ENCODE data around the gene C7. TPM values are rescaled to one million over a fixed set of nuclear protein-coding genes. Genes with fewer than 3 reads are reported as not detected.

C7 gene
- total and polyA plus RNA-seq, 2 of the 8 experiments (the other 6 are each of a cell fraction or from before 2014, with no cell fraction given): 0.08 TPM; not detected in 1

- no peak overlapping the region for H3K27ac ChIP-seq (ENCODE audit: low read depth, low read length)
- 0 out of 7 replicates have a peak, but pooled peaks cover 0 to 3% (median 0%) of the 10 kb centered on the region in 4 experiments for H3K4me1 ChIP-seq (replicated peaks in 1 of 4; ENCODE audit: control insufficient read depth in 3 of 4, insufficient read depth in 4 of 4, low read length in 3 of 4)
- no peaks in the 10 kb centered on the region for H3K27me3 ChIP-seq (replicated peaks in 1 of 4; ENCODE audit: control insufficient read depth in 3 of 4, extremely low read depth in 1 of 4, insufficient read depth in 3 of 4, low read length in 3 of 4)
- no peak overlapping the region for H2BK20ac ChIP-seq (ENCODE audit: low read length)
- H3K14ac ChIP-seq (ENCODE audit: insufficient read length): no peak overlapping the region
- FAIRE-seq (no peak), DNase-seq (ENCODE audit: low read depth in 1 of 2, low spot score in 2 of 2) (no peak)
- no peak overlapping the region for H4K91ac ChIP-seq (replicated peaks; ENCODE audit: insufficient read length, low read length)
- no peak overlapping the region for H2BK5ac ChIP-seq (ENCODE audit: low read depth, low read length)
- POLR2A ChIA-PET (ENCODE audit: partially characterized antibody): no interaction called here
- H3K56ac ChIP-seq (replicated peaks; ENCODE audit: insufficient read length, low read depth, low read length): no peak overlapping the region
- H4K20me1 ChIP-seq (replicated peaks in 1 of 2; ENCODE audit: control insufficient read depth in 1 of 2, insufficient read depth in 2 of 2, low read length in 2 of 2): no peaks in the 10 kb centered on the region
- no peaks in the 10 kb centered on the region for H3K23me2 ChIP-seq (ENCODE audit: low read depth, low read length)
- H3K9me3 ChIP-seq (ENCODE audit: insufficient read depth in 2 of 2, low read depth in 1 of 2, low read length in 1 of 2): peaks cover 0 to 6% of the 10 kb centered on the region in 2 experiments; a peak in 1 of 4 replicates
- H2BK120ac ChIP-seq (replicated peaks; ENCODE audit: low read depth, low read length): no peak overlapping the region
- no peaks in the 10 kb centered on the region for H3K79me1 ChIP-seq (ENCODE audit: low read depth, low read length)
- H3K18ac ChIP-seq (ENCODE audit: extremely low read depth, low read length): no peak overlapping the region
- no peak overlapping the region for H2AFZ ChIP-seq (ENCODE audit: low read length)
- H3K36me3 ChIP-seq (ENCODE audit: control insufficient read depth in 2 of 4, insufficient read depth in 4 of 4, low read length in 3 of 4): no peaks in the 10 kb centered on the region
- no peak overlapping the region for H3K23ac ChIP-seq (ENCODE audit: insufficient read length)
- H3K4me2 ChIP-seq (ENCODE audit: insufficient read depth in 1 of 2, low read depth in 2 of 2, low read length in 2 of 2): no peak overlapping the region
- no peak overlapping the region for H4K5ac ChIP-seq (ENCODE audit: insufficient read length, low read depth, low read length)
- H2BK12ac ChIP-seq (ENCODE audit: low read depth, low read length): no peak overlapping the region
- H2BK15ac ChIP-seq (ENCODE audit: low read length): no peak overlapping the region
- no peak overlapping the region for H4K8ac ChIP-seq (ENCODE audit: extremely low read depth, insufficient read depth, low read length)
- H3K9ac ChIP-seq (replicated peaks in 1 of 4; ENCODE audit: extremely low read depth in 1 of 4, low read depth in 3 of 4, low read length in 3 of 4): no peak overlapping the region
- no peak overlapping the region for H3K4ac ChIP-seq (replicated peaks; ENCODE audit: insufficient read length, low read depth, low read length)
- H3K79me2 ChIP-seq (ENCODE audit: control insufficient read depth in 1 of 2, insufficient read depth in 2 of 2, low read length in 2 of 2): no peaks in the 10 kb centered on the region
- H2AK5ac ChIP-seq (ENCODE audit: low read depth, low read length): no peak overlapping the region
- CTCF ChIA-PET (ENCODE audit: partially characterized antibody): no interaction called here
- 81% methylated on average over 1 of the region's 1 CpG; no CpG with 5 or more reads in 1 of the 2 experiments for WGBS, 2 experiments (ENCODE audit: extremely low coverage in 1 of 2, insufficient coverage in 1 of 2, insufficient read length in 1 of 2, insufficient replicate concordance in 2 of 2, low coverage in 1 of 2, low lambda C conversion rate in 2 of 2, missing lambda C conversion rate in 1 of 2)
- H3K4me3 ChIP-seq (ENCODE audit: extremely low read depth in 1 of 4, insufficient read depth in 2 of 4, low read depth in 3 of 4, low read length in 4 of 4): no peak overlapping the region
- TF ChIP-seq CBX5 (IDR thresholded peaks at IDR 0.05; ENCODE audit: low read depth, low read length) (no peak), CTBP2 (IDR thresholded peaks at IDR 0.05; ENCODE audit: borderline replicate concordance, insufficient read depth, insufficient read length, low read length) (no peak), SIX5 (IDR thresholded peaks at IDR 0.05; ENCODE audit: low read depth, low read length) (no peak), KDM5A (IDR thresholded peaks at IDR 0.05; ENCODE audit: low read length) (no peak), NRF1 (IDR thresholded peaks at IDR 0.05; ENCODE audit: low read depth, low read length) (no peak), MAFK (IDR thresholded peaks at IDR 0.05; ENCODE audit: low read depth, low read length) (no peak), BCL11A (IDR thresholded peaks at IDR 0.05; ENCODE audit: low read depth in 2 of 2, low read length in 2 of 2) (no peak), RFX5 (IDR thresholded peaks at IDR 0.05; ENCODE audit: borderline replicate concordance, low read depth, low read length) (no peak), BRCA1 (IDR thresholded peaks at IDR 0.05; ENCODE audit: low read depth, low read length) (no peak), SP2 (IDR thresholded peaks at IDR 0.05; ENCODE audit: low read length) (no peak), HDAC2 (IDR thresholded peaks at IDR 0.05; ENCODE audit: borderline replicate concordance in 1 of 2, low read depth in 2 of 2, low read length in 2 of 2) (no peak), SP4 (IDR thresholded peaks at IDR 0.05; ENCODE audit: low read length) (no peak)
These were observed 50.7 kb downstream of the C7 start for GRCh38 chr5:40960037-40960436.
